HG02943 (cell line): Measurements from ENCODE around the gene SIGLEC9.

Source experiments
- ATAC-seq: cut with Tn5 transposase; IDR thresholded peaks from one replicate; pipeline ENCODE4 v1.9.1; 2021; ENCODE audit warnings: mild to moderate bottlenecking, low read depth, moderate library complexity; ENCODE audit not compliant: unreplicated experiment

SIGLEC9 gene

DNA sequence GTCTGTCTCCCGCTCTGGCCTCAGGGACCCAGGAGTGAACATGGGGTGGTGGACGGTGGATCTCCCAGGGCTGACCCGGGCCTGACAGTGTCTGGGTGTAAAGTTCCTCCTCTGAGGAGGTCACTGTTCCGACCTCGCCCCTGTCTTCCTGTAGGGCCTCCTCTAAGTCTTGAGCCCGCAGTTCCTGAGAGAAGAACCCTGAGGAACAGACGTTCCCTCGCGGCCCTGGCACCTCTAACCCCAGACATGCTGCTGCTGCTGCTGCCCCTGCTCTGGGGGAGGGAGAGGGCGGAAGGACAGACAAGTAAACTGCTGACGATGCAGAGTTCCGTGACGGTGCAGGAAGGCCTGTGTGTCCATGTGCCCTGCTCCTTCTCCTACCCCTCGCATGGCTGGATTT lies at the start of gene SIGLEC9:
Gene SIGLEC9, plus strand, starts transcription at position 178 of the 400 bp plus-strand sequence. Its CDS starts 69 bp downstream, at position 247.
- no peak for ATAC-seq

- no peak for ATAC-seq
These were observed 48.7 kb upstream of the SIGLEC9 start for GRCh38 chr19:51075998-51076397.

DNA sequence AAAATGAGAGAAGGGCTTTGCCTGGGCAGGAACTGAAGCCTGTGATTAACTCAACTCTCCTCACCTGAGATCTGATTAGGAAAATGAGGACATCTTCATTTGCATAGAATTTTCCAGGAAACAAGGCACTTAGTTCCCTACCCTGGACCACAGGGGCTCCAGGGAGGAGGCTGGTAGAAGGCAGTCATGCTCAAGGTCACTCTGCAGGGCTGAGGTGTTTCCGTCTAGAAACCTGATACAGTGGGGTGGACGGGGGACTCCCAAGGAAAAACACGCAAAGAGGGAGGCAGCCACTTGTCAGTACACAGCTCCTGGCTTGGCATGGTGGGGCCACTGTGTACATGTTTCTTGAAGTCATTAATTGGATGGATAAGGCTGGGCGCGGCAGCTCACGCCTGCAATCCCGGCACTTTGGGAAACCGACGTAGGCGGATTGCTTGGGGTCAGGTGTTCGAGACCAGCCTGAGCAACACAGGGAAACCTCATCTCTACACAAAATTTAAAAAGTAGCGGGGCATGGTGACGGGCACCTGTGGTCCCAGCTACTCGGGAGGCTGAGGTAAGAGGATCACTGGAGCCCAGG lies 48.0 kb upstream of the SIGLEC9 start:
- no peak for ATAC-seq

DNA sequence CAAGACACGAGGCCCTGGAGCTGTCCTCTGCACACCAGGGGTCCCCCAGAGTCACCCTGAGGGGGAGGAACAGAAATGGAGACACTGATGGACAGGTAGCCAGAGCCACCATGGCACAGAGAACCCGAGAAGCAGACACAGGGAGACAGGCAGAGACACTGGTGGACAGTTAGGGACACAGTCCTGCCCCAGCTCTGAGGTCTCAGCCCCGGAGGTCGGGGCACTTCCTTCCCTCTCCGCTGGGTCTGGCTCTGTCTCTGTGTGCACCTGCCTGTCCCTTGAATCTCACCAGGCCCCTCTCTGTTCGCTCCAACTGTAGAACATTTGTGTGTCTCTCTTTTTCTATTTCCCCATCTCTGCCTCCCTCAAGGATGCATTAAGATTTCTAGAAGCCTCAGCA lies 46.6 kb upstream of the SIGLEC9 start:
- no peak for ATAC-seq

DNA sequence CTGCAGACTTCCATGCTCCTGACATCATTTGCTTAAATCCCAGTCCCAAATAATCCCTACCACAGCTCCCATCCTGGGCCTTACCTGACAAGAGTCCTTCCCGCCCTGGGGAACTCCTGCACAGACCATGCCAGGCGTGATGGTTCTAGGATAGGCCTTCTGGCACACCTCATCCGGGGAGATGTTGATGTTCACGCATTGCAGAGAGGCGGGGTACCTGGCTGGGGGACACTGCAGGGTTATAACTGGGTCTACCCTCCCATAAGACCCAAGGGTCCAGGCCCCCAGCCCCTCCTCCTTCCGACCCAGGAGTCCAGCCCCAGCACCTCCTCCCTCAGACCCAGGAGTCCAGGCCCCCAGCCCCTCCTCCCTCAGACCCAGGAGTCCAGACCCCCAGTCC lies 46.0 kb upstream of the SIGLEC9 start:
- ATAC-seq = no peak

DNA sequence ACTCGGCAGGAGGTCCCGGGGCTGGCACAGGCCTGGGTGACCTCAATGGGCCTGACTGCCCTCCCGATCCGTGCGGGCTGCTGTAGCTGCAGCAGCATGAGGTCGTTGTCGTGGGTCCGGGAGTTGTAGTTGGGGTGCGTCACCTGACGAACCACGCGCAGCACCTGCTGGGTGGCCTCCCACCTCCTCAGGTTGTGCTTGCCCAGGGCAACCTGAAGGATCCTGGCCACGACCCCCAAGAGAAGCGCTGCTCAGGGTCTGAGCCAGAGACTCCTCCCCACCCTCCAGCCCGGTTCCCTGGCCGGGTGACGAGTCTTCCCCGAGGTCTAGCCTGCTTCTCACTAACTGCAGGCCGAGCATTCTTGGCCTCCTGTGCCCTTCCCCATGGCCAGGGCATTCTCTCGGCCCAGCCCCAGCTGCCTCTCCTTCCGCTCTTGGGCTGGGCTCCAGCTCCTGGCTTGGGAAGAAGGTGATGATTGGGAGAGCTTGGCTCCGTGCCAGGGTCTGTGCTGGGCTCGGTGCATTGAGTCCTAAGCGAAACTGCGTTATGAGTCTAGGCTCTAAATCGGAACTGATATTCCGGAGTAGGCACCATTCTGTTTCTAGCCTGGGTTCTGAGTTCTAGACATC lies 45.1 kb upstream of the SIGLEC9 start:
- ATAC-seq = no peak

DNA sequence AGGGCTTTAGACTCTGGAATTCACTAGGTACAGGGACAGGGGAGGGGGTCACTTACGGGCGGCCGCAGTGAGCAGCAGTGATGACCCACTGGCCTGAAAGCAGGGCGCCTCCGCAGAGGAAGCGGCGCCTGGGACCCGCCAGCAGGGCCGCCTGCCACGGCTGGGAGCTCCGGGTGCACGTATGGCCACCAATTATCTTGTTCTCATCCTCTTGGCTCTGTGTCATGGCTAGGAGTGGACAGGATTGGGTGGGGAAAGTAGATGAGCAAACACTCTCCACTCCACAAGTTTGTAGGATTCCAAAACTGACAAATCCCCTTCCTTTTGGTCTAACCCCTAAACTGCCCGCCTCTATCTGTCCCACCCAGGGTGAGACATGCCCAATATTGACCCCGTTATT lies 43.2 kb upstream of the SIGLEC9 start:
- no peak for ATAC-seq

DNA sequence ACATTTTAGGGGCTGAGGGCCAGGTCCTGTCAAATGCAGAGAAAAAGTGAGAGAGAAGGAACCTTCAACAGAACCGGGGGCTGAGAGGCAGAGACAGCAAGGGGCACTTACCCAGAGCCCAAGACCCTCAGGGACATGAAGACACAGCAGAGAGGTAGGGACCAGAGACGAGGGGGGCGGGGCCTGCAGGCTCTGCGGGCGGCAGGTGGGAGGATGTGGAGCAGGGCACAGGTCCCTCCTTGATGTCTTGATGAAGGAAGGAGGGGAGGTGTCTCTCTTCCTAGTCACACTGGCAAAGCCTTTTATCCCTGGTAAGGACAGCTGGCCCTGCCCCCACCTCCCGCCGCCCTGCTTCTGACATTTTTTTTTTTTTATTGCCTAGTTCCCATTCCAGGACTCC lies 42.1 kb upstream of the SIGLEC9 start, which contains the start of gene KLK14:
Gene KLK14, minus strand, starts transcription at position 277 of the 400 bp plus-strand sequence. Its CDS starts 273 bp downstream, at position 4.
- no peak for ATAC-seq

GRCh38 chr19:51083181-51083580 lies 41.5 kb upstream of the SIGLEC9 start:
- no peak for ATAC-seq

GRCh38 chr19:51083783-51084182 lies 40.9 kb upstream of the SIGLEC9 start:
- no peak for ATAC-seq

- no peak for ATAC-seq
These were observed 40.2 kb upstream of the SIGLEC9 start for GRCh38 chr19:51084505-51084904.

DNA sequence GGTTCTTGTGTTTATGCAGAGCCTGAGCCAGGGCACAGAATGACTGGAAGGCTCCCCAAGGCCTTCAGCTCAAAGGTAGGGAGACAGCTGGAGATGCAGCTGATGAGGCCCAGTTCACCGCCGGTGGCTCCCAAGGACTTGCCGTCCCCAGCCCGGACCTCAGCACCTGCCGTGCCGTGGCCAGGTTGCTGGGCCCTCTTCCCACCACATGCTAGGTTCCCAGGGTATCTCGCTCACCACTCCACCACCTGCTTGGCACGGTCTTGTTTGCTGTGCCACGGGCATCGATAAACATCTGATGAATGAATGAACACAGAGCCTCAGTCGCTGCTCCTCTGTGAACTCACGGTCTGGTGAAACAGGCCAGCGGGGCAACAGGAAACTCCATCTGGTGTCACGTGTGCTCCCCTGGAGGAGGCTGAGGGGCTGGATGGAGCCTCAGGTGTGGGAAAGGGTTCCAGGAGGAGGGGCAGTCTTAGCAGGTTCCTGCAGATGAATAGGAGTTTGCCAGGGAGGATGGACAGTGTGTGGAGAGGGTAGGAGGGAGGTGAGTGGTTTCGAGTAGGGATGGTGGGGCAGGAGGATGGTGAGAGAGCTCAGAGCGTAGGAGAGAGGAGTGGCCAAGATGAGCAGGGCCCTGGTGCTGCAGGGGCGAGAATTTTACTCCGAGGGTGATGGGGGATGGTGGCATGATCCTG lies 38.4 kb upstream of the SIGLEC9 start:
- no peak for ATAC-seq

DNA sequence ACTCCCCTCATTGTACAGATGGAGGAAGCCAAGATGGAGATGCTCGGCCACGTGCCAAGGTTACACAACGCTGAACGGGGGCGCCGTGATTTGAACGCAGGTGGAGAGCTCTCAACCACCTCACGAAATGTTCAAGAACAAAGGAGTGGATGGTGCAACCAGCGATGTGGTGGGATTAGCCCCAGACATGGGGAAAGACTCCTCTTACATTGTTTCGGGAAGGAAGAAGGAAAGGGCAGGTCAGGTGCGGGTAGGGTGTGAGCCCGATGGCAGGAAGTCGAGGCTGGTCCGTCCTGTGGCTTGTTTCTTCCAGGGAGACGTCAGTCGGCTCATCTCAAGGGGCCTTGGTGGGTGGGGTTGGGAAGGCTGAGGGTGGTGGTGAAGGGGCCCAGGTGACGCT lies 34.9 kb upstream of the SIGLEC9 start:
- ATAC-seq = no peak

DNA sequence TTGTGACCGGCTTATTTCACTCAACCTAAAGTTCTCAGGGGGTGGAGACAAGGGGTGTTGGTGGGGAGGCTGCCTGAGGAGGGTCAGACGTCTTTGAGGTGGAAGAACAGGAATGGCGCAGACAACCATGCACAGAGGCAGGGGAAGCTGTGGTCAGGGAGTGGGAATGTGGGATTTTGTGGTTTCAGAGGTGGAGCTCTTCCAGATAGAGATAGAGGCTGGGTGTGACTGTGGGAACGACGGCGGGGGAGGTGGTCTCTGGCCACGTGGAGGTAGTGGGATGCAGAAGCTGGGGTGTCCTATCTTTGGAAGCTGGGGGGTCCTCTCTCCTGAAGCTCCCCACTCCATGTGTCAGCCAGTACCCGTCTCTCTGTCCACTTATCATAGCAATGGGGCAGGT lies 34.2 kb upstream of the SIGLEC9 start:
- no peak for ATAC-seq

DNA sequence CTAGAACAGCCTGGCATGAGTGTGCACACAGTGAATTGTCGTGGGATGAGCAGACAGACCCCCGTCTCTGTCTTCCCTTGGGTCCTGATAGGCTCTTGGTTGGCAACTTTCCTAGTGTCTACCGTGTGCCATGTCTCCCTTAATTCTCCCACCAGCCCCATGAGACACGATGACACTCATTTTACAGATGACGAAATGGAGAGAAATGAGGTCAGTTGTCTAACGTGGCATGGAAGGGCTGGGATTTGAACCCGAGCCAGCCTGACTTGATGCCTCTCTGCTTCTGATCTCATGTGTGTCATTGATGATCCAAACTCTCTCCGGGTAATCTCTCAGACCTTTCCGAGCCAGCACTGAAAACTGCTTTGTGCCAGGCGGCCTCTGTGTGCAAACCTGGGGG lies 33.6 kb upstream of the SIGLEC9 start:
- no peak for ATAC-seq

- ATAC-seq = no peak
These were observed 32.5 kb upstream of the SIGLEC9 start for GRCh38 chr19:51091895-51092873.

DNA sequence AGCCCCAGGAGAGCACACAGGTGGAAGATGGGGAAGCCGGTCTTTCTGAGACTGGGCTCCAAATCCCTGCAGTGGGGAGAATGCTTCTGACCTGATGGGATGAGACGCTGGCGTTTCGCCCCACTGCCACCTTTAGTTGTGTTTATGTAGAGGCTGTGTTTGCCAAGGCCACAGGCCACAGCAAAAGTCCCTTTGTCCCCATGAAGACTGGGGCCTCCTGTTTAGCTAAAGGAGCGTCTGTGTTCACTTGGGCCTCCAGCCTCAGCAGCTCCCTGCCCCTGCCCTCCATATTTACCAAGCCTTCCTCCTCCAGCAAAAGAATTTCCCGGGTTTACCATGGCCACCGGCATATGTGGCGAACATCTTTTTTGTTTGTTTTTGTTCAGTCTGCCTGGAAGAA lies 31.6 kb upstream of the SIGLEC9 start:
- no peak for ATAC-seq

GRCh38 chr19:51093510-51094345 lies 31.0 kb upstream of the SIGLEC9 start:
- ATAC-seq = no peak

GRCh38 chr19:51094696-51095279 lies 29.9 kb upstream of the SIGLEC9 start:
- no peak for ATAC-seq
